ENCODE data around the gene EIF3I.
"Not testable (repeated sequence)": the region's sequence is repeated elsewhere in the genome, so short reads cannot be mapped to it uniquely, and the experiment has no call there.

EIF3I gene

DNA sequence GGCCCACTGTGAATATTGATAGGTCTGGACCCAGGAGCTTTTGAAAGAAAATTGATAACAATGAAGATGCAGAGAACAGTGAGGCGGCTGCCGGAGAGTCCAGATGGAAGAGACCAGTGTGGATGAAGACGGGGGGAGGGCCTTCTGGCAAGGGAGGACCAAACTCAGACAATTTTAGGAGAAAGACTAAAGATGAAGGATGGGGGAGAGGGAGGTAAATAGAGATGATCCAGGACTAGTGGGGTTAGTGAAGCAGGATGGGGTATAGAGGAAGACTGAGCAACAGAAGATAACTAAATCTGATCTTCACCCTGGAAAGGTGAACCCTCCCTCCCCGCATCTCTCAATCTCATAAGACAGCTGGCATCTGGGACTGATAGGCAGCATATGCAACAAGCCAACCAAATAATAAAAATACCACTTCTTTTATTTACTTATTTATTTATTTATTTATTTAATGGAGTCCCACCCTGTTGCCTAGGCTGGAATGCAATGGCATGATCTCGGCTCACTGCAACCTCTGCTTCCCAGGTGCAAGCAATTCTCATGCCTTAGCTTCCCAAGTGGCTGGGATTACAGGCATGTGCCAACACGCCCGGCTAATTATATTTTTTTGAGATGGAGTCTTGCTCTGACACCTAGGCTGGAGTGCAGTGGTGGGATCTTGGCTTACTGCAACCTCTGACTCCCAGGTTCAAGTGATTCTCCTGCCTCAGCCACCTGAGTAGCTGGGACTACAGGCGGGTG, 10.5 kb downstream of the EIF3I start:
- DNase-seq (ENCODE audit: low read depth): no peak

DNA sequence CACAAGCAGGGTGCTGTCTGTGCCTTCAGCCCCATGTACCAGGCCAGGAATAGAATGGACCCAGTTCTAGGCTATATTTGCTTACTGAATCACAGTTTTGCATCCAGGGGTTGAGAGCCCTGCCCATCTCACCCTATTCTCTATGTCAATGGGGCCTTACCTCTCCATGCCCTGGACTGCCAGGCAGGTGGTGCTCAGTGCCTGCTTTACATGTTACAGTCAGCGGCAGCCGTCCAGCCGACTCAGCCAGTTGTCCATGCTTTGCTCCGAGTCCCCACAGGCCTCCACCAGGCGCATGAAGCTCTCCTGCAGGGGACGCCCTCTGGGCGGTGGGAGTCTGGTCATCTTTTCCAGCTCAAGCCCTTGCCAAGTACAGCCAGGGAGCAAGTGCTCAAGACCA, 12.6 kb downstream of the EIF3I start:
- no peak for DNase-seq (ENCODE audit: low read depth)

DNA sequence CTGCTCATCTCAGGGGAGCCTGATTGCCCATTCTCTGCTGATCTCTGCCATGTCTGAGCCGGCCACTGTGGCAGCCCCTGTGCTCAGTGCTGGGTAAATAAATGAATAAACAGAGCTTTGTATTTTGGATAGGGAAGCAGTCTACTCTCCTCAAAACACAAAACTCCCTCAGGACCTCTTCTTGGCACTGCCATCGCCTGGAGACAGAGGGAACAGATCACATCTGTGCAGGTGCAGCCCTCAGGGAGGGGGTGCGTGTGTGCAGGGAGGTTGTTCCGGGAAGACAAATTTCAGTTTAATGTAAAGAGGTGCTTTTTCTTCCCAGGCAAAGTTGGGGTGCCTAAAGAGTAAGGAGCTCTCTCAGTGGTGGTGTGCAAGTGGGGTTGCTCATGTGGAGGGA, 17.1 kb downstream of the EIF3I start:
- DNase-seq (ENCODE audit: low read depth): no peak

- DNase-seq (ENCODE audit: low read depth): no peak
These were observed 17.6 kb downstream of the EIF3I start for GRCh38 chr1:32239790-32240139.

DNA sequence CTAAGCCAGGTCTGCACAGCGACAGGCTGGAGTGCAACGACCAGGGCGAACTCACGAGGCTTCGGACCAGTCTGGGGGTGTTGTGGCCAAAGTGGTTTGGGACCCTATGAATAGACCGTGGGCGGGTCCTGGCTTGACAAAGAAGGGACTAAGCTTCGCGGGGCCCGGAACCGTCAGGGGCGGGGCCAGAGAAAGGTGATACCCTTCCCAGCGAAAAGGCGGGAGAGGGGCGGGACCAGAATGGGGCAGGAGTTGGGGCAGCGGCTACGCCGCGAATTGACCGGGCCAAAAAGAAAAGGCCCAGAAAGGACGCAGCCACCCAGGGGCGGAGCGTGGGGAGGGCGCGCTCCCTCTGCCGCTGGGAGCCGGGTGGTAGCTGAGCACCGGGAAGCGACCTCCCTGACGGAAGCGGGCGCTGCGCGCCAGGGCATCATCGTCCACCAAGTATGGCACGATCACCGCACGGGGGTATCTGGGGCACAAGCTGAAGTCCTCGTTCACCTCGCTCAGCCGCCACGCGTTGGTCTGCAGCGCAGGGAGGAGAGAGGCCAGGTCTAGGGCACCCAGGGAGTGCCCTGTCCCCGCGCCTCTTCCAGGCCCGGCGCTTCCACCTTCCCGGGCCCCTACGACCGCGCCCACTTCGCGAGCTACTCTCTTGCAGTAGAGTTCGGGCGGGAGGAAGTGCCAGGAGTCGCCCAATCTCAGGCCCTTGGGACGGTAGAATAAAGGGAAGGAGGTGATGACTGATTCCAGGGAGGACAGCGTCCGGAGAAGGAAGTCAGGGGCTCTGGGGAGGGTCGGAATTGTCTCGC, 18.1 kb downstream of the EIF3I start:
- peak; percentile 35 for DNase-seq (ENCODE audit: low read depth)

DNA sequence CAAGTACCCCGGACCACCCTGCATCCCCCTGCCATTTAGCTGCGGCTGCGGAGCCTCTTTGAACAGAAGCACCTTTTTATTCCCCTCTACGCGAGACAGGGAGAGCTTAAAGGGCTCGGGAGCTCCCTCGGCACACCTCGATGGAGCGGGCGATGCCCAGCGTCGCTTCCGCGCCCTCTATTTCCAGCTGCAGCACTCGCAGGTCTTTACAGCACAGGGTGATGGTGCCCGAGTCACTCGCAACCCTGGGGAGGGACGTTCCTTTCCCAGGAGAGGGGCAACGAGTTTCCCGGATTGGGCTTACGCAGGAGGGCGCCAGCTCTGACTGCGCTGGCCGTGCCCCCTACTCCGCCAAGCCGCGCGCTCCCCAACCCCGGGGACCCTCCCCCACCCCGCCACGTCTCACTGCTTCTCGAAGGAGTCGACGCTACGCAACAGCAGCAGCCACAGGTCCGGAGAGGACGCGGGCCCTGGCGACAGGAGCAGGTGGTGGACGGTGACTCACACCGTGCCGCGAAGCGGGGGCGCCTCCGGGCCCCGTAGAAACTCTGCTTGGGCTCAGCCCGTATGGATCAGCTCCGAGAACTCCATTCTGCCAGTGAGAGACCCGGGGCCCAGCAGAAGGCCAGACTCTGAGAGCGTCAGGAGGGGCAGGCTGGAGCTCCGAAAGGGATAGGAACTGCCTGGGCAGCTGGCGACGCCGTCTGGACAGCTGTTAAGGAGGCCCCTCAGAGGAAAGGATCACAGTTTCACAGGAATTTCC, 19.0 kb downstream of the EIF3I start:
- no peak for DNase-seq (ENCODE audit: low read depth)

DNA sequence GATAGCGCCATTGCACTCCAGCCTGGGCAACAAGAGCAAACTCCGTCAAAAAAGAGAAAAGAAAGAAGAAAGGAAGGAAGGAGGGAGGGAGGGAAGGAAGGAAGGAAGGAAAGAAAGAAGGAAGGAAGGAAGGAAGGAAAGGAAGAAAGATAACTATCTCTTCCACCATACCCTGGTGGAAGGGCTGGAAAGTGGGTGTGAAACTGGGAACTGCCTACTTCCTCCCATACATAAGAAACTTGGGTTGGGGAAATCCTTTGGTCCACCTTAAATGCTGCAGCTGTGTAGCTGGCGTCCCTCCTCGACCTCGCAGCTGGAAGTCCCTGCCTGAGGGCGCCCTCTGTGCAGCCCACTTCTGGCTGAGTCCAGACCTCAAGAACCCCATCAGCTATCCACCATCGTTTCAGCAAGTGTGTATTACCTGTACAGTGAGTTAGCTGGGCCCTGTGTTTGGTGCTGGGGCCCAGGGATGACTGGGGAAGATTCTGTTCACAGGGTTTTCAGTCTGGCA, 20.2 kb downstream of the EIF3I start:
- no peak for DNase-seq (ENCODE audit: low read depth)

DNA sequence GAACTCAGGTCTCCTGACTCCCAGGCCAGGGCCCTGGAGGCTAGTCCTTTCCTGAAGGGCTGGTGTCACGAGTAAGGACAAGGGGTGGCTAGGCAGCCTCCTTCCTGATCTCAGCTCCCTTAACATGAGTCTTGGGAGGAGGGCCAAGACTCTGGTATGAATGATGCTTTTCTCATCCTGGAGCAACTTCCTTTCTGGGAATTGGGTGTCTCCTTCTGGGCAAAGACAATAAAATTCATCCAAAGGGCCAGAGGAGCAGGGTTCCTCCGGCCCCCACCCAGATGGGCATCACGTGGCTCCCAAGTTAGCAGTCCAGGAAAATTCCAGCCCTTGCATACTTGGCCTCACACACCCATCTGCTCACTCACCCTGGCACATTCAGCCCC, 24.7 kb downstream of the EIF3I start, which contains the start of gene FAM167B:
FAM167B (plus strand) TSS at position 335 of the 386 bp plus-strand sequence. CDS start 200 bp downstream, outside the sequence.
- no peak for DNase-seq (ENCODE audit: low read depth)

DNA sequence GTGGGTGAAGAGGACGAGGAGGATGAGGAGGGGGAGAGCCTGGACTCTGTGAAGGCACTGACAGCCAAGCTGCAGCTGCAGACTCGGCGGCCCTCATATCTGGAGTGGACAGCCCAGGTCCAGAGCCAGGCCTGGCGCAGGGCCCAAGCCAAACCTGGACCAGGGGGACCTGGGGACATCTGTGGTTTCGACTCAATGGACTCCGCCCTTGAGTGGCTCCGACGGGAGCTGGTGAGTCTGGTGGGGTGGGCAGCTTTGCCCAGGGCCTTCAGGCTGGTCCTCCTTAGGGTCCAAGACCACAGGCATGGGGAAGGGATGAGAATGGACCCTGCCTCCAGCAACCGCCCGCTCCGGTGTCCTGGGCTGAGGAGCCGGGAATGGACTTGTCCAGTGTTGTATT, 25.2 kb downstream of the EIF3I start:
- DNase-seq (ENCODE audit: low read depth): no peak

- peak; percentile 56 for DNase-seq (ENCODE audit: low read depth)
These were observed 26.0 kb downstream of the EIF3I start for GRCh38 chr1:32247983-32248889.

DNA sequence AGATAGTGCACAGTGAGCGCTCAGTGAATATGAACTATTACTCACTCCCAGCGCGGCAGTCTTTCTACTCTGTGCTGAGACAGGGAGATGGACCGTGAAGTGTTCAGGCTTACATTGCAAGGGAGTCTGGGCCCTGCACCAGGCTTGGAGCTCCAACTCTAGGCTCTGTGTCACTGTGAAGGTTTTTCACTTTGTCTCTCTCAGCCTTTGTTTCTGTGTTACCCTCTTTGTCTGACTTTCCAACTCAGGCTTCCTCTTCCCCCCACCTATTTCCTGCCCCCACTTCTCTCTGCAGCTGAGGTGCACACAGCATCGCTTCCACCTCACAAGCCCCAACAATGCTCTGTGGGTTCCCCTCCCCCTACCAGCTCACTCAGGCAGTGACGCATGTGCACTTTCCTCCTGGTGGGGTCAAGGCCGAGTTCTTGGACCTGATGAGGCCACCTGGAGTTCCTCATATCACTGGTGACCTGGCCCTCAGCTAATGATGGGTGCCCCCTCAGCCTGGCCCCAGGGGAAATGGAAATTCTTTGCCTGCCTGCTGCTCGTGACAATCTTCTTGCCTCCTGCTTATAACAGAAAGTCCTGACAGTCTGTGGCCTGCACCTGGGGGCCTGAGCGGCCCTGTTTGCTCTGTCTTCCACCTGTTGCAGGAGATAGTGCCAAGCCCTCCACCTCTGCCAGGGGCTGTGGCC, 27.8 kb downstream of the EIF3I start:
- peak; percentile 52 for DNase-seq (ENCODE audit: low read depth)

DNA sequence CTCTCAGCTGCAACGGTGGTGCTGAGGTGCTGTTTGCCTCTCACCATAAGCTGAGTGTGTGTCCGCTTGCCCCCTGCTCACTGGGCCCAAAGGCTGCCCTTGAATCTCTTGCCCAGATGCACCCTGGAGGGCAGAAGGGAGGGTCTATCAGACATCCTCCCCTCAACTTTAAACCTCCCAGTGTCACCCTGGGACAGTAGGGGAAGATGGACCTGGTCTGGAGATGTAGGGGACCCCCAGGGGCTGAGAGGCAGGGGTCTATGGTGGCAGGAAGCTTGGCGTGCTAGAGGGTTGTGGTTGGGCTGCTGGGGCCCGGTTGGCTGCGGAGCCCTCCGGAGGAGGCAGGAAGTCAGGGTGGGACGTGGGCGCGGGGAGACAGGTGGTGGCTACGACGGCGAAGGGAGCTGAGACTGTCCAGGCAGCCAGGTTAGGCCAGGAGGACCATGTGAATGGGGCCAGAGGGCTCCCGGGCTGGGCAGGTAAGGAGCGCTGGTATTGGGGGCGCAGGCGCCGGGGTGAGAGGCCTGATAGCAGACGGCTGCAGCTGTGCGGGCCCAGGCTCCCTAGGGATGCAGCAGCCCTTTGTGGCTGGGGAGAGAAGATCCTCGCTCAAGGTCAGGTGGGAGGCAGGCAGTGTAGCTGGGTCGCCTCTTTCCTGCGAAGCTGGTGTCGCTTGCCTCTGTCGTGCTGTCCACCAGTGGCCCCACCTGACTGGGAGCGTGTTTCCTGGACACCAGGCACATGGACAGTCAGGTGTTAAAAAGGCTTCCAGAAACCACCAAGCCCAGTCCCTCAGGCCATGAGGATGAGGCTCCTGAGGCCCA, 28.9 kb downstream of the EIF3I start, which contains the start of gene LCK:
LCK (plus strand) TSS at position 373 of the 824 bp plus-strand sequence. CDS start 23,065 bp downstream, outside the sequence.
- DNase-seq (ENCODE audit: low read depth): no peak

DNA sequence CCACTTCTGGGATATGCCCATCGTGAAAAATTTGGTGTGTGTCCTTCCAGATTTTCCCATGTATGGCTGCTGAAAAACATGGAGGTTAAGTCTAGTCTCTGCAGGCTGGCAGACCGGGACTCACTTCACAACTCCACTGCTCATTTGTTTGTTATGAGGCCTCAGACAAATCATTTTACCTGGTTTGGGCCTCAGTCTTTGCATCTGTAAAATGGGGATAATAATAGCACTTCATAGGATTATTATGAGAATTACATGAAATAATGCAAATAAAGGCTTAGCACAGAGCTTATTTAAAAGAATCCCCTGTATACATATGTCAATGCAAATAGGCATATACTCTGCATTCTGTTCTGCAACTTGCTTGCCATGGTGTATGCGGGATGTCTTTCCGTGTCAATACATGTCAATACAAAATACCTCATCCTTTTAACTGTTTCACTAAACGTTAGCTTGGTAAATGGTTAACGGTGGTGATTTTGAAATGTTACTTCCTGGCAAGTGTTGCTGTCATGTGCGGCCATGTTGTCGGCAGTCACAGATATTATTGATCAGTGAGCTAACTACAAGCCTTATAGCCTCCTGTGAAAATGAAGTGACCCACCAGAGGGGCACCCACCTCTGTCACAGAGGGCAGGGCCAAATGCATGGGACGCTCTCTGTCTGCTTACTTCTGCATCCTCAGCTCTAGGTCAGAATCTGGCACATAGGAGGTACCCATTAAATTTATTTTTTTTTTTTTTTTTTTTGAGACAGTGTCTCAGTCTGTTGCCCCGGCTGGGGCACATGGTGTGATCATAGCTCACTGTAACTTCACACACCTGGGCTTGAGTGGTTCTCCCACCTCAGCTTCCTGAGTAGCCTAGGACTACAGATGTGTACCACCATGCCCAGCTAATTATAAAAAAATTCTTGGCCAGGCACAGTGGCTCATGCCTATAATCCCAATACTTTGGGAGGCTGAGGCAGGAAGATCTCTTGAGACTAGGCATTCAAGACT, 33.2 kb downstream of the EIF3I start:
- no peak for DNase-seq (ENCODE audit: low read depth)

- DNase-seq (ENCODE audit: low read depth): no peak
These were observed 34.4 kb downstream of the EIF3I start for GRCh38 chr1:32256473-32257226.

GRCh38 chr1:32257227-32257508, 35.0 kb downstream of the EIF3I start:
- no peak for DNase-seq (ENCODE audit: low read depth)

DNA sequence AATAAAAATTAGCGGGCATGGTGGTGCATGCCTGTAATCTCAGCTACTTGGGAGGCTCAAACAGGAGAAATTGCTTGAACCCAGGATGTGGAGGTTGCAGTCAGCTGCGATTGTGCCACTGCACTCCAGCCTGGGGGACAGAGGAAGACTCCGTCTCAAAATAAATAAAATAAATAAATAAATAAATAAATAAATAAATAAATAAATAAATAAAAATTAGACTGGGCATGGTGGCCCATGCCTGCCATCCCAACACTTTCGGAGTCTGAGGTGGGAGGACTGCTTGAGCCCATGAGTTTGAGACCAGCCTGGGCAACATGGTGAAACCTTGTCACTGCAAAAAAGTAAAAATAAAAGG, 41.0 kb downstream of the EIF3I start:
- DNase-seq (ENCODE audit: low read depth): not testable (repeated sequence)

GRCh38 chr1:32263744-32264143, 41.5 kb downstream of the EIF3I start:
- no peak for DNase-seq (ENCODE audit: low read depth)

DNA sequence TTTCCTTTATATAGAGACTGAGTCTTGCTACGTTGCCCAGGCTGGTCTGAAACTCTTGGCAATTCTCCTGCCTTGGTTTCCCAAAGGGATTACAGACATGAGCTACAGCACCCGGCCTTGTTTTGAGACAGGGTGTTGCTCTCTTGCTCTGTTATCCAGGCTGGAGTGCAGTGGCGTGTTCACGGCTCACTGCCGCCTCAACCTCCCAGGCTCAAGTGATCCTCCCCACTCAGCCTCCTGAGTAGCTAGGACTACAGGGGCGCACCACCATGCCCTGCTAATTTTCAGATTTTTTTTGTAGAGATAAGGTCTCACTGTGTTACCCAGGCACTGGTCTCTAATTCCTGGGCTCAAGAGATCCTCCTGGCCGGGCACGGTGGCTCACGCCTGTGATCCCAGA, 43.6 kb downstream of the EIF3I start:
- no peak for DNase-seq (ENCODE audit: low read depth)
